HG03175 (cell line): ENCODE results near the gene LRRC71.
"Not testable (repeated sequence)": the region's sequence is repeated elsewhere in the genome, so short reads cannot be mapped to it uniquely, and the experiment has no call there.

Experiments
- ATAC-seq: cut with Tn5 transposase; IDR thresholded peaks from one replicate; pipeline ENCODE4 v1.9.1; 2021; ENCODE audit warnings: mild to moderate bottlenecking, moderate library complexity; ENCODE audit not compliant: unreplicated experiment

LRRC71 gene

GRCh38 chr1:156926695-156927094 lies 6.3 kb downstream of the LRRC71 start:
- ATAC-seq: not testable (repeated sequence)

- ATAC-seq: no peak
Observed at GRCh38 chr1:156927215-156928042, 7.0 kb downstream of the LRRC71 start.

GRCh38 chr1:156928043-156928602 lies 7.7 kb downstream of the LRRC71 start:
- ATAC-seq: no peak

- no peak for ATAC-seq
Observed at GRCh38 chr1:156929596-156930238, 9.3 kb downstream of the LRRC71 start.

GRCh38 chr1:156930483-156930882 lies 10.1 kb downstream of the LRRC71 start:
- ATAC-seq: no peak

- ATAC-seq: no peak
Observed at GRCh38 chr1:156931211-156931952, 10.9 kb downstream of the LRRC71 start.

GRCh38 chr1:156931974-156932710 lies 11.7 kb downstream of the LRRC71 start:
- ATAC-seq: no peak

- ATAC-seq: no peak
Observed at GRCh38 chr1:156933136-156933535, 12.7 kb downstream of the LRRC71 start.

- no peak for ATAC-seq
Observed at GRCh38 chr1:156935505-156936128, 15.2 kb downstream of the LRRC71 start.

- ATAC-seq: no peak
Observed at GRCh38 chr1:156936191-156936590, 15.8 kb downstream of the LRRC71 start.

GRCh38 chr1:156936721-156937220 lies 16.3 kb downstream of the LRRC71 start:
- ATAC-seq: no peak

- ATAC-seq: no peak
Observed at GRCh38 chr1:156937883-156938282, 17.5 kb downstream of the LRRC71 start.

- ATAC-seq: no peak
Observed at GRCh38 chr1:156938813-156939212, 18.4 kb downstream of the LRRC71 start.

- ATAC-seq: no peak
Observed at GRCh38 chr1:156939786-156940334, 19.4 kb downstream of the LRRC71 start.

GRCh38 chr1:156941675-156942074 lies 21.2 kb downstream of the LRRC71 start:
- no peak for ATAC-seq

- no peak for ATAC-seq
Observed at GRCh38 chr1:156942176-156942575, 21.7 kb downstream of the LRRC71 start.

GRCh38 chr1:156942576-156942975 lies 22.1 kb downstream of the LRRC71 start:
- no peak for ATAC-seq

- no peak for ATAC-seq
Observed at GRCh38 chr1:156943756-156944155, 23.3 kb downstream of the LRRC71 start.

- ATAC-seq: no peak
Observed at GRCh38 chr1:156944268-156944667, 23.8 kb downstream of the LRRC71 start.

- ATAC-seq: no peak
Observed at GRCh38 chr1:156944848-156945247, 24.4 kb downstream of the LRRC71 start.
